SU-DHL-6 (cell line): ENCODE measurements around the gene USP28.

Experiments
- EZH2phosphoT487 ChIP-seq: fragments of 200-600 bp; sonication (generic), shearing (Covaris generic); conservative IDR thresholded peaks from 2 replicates; pipeline ENCODE4 v1.6.1; 2018; ENCODE audit warnings: mild to moderate bottlenecking, antibody characterized with exemption, low read length, moderate library complexity, mixed read lengths
- TF ChIP-seq, protein P1 (sequence below): fragments of 200-600 bp; sonication (generic); IDR thresholded peaks from one replicate; pipeline ENCODE4 v1.5.1; 2017; ENCODE audit warnings: antibody characterized with exemption, mild to moderate bottlenecking, low read length, moderate library complexity; ENCODE audit not compliant: insufficient read depth, poor library complexity, severe bottlenecking

DNA sequence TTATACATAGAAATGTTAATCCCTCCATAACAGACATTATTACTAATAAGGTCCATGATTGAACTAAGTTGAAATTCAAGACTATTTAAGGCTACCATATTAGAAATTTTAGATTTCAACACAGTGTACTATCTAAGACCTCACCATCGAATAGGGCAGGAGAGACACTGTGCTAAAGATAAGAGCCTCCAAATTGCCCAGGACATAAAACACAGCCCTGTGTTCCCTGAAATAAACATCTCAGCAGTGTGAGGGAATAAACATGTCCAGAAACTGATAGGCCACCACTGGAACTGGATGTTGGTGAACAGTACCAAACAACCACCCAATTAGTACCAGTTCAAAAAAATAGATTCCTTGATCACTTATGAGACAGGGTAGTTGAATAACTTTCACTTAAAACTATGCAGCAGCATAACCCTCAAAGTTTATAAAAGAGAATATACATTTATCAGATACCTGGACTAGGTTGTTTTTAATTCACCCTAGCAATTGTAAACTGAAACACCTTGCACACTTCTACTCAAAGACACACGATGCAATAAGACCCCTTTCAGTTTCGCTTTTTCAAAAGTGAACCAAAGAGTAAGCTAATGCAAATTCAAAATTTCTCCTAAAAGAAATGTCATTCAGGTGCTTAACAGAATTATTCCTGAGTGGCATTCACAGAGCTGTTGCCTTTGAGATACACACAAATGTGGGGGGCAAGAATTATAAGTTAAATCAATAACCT is 34.3 kb downstream of the USP28 start:
- TF ChIP-seq, protein P1, sequence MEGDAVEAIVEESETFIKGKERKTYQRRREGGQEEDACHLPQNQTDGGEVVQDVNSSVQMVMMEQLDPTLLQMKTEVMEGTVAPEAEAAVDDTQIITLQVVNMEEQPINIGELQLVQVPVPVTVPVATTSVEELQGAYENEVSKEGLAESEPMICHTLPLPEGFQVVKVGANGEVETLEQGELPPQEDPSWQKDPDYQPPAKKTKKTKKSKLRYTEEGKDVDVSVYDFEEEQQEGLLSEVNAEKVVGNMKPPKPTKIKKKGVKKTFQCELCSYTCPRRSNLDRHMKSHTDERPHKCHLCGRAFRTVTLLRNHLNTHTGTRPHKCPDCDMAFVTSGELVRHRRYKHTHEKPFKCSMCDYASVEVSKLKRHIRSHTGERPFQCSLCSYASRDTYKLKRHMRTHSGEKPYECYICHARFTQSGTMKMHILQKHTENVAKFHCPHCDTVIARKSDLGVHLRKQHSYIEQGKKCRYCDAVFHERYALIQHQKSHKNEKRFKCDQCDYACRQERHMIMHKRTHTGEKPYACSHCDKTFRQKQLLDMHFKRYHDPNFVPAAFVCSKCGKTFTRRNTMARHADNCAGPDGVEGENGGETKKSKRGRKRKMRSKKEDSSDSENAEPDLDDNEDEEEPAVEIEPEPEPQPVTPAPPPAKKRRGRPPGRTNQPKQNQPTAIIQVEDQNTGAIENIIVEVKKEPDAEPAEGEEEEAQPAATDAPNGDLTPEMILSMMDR, result no peak
- TF ChIP-seq EZH2phosphoT487, result no peak
